Stimulated activated CD4-positive, alpha-beta T cell treated with anti-CD3 and anti-CD28 coated beads, Interleukin-2, amount 100 ng/mL, for 24 hours (primary cell): Measurements from ENCODE around the gene ZNF184.
"Not testable (repeated sequence)": the region's sequence is repeated elsewhere in the genome, so short reads cannot be mapped to it uniquely, and the experiment has no call there.

Experiments
- DNase-seq, 2 donors: peaks; one replicate each; pipeline ENCODE4 v3.0.0-alpha.2; 2020

ZNF184 gene

GRCh38 chr6:27478706-27479318 is 5.9 kb upstream of the ZNF184 start:
- peak; percentile 89 to 90 for DNase-seq

DNA sequence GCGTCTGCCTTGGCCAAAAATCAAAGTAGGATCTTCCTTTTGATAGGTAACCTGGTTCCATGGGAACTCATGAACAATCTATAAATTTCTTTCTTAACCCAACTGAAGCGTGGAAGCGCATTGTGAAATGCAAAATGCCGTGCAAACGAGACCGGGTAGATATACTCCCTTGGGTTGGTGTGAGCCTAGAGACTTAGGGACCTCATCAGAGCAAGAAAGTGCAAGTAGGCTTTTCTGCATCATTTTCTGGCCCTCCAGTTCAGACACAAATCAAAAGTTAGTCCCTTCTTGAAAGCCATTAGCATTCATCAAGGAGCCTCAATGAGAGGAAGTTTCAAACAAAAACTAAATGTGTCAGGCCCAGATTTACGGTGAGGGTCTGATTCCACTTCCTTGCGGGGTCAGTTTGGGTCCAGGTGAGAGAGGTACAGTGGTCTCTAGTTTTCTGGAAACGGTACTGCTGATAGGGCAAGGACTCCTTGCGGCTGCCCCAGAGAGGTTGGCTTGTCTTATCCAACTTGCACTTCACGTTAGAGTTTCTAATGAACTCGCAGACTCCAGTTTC is 5.3 kb upstream of the ZNF184 start:
- no peak for DNase-seq

DNA sequence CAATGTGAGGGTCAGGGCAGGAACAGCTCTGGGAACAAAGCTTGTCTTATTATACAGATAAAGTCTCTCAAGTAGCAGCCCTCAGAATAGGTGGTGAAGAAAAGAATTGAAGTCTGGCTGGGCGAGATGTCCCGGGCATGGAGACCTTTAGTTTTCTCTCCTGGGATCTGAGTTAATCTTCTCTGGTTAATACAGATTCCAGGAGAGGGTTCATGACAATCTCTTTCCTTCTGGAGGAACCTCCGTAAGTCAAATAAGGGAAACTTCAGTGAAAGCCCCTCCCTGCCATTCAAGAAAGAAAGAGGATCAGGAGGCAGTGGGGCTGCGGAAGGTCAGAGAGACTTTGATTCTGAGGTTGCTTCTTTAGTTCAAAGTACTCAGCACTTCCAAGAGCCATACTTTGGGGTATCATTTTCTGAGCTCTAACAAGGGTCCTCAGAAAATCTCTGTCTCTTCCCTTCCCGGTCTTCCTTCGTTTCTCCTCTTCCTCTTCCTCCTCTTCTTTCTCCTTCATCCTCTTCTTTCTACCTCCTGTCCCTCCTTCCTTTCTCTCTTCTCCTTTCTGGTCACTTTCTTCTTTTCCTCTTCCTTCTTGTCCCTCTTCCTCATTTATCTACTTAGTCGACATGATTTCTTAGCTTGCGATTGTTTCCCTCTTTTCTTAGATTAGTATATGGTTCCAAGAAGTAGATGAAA is 4.6 kb upstream of the ZNF184 start:
- DNase-seq = no peak

DNA sequence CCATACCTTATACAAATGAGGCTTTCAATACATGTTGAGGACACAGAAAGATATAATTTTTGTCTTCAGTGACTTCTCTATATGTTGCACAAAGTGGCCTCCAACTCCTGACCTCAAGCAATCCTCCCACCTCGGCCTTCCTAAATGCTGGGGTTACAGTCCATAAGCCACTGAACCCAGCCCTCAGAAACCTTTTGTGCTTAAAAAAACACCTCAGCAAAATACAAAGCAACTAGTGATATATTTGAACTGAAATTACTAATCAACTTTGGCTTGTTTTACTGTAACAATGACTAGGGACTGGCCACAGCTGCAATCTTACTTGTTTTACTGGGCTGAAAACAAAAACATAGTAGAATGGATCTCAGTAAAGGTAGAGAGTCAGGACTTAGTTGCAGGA is 3.2 kb upstream of the ZNF184 start:
- no peak for DNase-seq

DNA sequence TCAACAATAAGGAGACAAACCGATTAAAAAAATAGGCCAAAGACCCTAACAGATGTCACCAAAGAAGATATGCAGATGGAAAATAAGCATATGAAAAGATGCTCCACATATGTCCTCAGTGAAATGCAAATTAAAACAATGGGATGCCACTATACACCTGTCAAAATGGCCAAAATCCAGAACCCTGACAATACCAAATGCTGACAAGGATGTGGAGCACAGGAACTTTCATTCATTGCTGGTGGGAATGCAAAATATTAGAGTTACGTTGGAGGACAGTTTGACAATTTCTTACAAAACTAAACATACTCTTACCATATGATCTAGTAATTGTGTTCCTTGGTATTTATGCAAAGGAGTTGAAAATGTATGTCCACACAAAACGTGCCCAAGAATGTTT is 1.8 kb upstream of the ZNF184 start:
- no peak for DNase-seq

DNA sequence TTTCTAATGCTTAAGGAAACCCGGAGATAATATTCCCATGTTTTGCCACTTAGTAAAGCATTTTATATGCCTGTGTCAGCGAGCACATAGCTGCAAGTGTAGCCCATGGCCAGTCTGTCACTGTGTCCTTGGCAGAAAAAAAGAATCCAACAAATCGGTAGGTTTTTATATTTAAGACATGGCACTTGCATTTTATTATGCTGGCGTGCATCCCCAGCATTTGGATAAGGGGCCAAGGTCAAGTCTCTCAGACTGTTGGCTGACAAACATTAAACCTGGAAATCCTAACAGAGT is 1.2 kb upstream of the ZNF184 start:
- DNase-seq = no peak

GRCh38 chr6:27472182-27472616 is 706 bp downstream of the ZNF184 start:
- DNase-seq = peak; percentile 53 to 71

DNA sequence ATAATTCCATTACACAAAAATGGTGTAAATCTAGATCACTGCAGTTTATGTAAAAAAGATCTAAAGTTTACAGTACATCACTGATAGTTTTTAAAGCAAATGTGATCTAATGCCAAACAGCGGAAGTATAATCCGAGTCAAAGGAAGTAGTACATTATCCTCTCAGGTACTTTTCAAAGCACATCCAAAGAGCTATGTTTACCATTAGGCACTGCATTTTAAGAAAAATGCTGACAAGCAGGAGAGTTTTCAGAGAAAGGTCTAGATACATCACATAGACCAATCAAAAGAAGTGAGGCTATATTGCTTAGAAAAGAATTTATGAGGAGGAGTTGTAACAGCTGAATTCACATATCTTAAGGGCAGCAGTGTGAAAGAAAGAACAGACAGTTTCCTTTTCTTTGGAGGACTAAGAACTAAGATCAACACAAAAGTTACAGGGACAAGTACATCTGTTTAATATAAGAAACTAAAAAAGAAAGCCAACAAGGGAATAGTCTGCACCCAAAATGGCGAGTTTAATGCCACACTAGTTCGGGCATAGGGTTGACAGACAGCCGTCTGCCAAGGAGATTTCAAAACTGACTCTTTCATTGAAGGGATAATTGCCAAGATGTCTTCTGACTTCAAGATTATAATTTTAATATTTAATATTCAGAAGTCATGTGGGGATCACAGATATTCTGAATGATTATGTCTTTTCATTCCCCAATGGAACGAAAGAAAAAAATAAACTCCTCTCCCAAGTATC is 1.4 kb downstream of the ZNF184 start:
- no peak for DNase-seq

DNA sequence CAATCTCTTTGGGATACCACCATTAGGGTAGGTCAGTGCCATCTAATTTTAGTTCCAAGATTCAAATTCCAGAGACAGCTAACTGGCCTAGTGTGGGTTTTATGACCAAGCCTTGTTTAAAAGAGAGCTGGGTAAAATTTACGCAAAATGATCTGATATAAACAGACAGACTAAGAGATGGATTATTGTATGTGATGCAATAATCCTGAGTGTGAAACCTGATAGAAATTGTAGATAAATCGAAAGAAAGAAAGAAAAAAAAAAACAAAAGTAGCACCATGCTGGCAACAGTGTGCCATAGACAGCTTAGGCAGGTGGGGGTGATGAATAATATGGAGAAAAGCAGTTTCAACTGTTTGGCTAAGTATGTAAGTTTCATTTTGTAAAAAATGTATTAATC is 2.9 kb downstream of the ZNF184 start:
- DNase-seq = no peak

DNA sequence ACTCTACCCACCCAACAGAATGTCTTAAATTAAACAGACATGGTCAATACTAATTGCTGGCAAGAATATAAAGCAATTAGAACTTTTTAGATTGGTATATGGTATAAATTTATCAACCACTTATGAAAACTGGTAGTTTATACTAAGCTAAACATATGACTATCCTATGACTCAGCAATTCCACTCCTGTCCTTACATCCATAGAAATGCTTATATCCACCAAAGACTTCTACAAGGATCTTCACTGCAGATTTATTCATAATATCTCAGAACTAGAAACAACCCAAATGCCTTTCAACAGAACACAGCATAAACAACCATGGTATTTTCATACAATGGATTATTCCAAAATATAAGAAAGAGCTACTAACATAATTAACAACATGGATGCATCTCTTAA is 4.6 kb downstream of the ZNF184 start:
- DNase-seq = no peak

DNA sequence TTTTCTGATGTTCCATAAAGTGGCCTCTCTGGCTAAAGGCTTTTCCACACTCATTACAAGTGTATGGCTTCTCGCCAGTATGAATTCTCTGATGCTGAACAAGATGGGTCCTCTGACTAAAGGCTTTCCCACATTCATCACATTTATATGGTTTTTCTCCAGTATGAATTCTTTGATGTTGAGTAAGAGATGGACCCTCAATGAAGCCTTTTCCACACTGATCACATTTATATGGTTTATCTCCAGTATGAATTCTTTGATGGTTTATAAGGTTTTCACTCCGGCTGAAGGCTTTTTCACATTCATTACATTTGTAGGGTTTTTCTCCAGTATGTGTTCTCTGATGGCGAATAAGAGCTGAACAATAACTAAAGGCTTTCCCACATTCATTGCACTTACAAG is 20.4 kb downstream of the ZNF184 start:
- no peak for DNase-seq

DNA sequence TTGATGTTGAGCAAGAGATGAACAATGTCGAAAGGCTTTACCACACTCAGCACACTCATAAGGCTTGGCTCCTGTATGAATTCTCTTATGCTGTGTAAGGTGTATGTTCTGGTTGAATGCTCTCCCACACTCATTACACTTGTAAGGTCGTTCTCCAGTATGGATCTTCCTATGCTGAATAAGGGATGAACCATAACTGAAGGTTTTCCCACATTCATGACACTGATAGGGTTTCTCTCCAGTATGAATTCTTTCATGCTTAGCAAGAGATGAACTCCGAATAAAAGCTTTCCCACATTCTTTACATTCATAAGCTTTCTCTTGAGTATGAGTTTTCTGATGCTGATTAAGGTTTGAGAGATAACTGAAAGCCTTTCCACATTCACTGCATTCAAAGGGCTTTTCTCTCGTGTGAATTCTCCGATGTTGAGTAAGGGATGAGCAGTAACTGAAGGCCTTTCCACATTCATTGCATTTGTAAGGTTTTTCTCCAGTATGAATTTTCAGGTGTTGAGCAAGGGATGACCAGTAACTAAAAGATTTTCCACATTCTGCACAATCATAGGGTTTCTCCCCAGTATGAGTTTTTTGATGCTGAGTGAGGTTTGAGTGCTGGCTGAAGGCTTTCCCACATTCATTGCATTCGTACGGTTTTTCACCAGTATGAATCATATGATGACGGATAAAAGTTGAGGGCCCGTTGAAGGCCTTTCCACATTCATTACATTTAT is 21.1 kb downstream of the ZNF184 start:
- DNase-seq = no peak

- no peak for DNase-seq
These were observed 24.4 kb downstream of the ZNF184 start for GRCh38 chr6:27448456-27448855.

DNA sequence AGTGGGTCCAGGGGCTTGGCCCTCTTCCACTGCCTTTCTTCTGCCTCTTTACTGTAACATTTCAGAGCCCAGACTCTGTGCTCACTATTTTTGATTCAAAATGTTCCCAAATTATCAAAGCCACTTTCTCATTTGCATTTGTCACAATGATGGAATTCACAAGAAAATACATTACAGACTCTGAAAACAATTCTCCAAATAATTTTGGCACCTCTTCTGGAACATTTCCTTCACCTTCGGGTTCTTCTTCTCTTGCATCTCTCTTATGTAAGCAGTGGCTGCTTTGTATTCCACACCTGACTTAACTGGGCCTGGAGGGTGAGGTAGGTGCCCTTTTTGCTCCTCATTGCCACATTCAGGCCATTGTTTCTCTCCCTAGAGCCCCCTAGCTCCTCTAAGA is 30.0 kb downstream of the ZNF184 start:
- DNase-seq = no peak

DNA sequence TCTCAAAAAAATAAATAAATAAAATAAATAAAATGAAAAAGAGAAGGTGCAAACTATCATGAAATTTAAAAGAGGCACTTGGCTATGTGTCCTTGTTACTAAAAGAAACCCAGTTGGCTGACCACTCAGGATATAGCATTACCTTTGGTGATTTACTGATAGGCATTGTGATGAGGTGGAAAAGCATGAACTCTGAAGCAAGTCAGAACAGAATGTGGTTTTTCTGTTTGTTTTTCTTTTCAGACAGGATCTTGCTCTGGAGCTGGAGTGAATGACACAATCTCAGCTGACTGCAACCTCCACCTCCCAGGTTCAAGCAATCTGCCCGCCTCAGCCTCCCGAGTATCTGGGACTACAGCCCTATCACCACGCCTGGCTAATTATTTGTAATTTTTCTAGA is 31.9 kb downstream of the ZNF184 start:
- no peak for DNase-seq

DNA sequence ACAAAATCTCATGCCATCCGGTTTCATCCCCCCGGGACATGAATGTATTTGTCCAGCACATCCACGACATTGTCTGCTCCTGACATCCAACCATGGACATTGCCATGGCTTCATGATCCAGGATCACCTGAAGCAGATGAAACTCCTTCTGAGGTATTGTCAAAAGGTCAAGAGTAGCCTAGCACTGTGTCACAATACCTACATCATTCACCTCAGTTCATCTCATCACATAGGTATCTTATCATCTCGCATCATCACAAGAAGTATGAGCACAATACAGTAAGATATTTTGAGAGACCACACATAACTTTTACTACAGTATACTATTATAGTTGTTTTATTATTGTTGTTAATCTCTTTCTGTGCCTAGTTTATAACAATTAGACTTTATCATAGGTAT is 33.5 kb downstream of the ZNF184 start:
- DNase-seq = no peak

- no peak for DNase-seq
These were observed 39.2 kb downstream of the ZNF184 start for GRCh38 chr6:27433714-27434113.

DNA sequence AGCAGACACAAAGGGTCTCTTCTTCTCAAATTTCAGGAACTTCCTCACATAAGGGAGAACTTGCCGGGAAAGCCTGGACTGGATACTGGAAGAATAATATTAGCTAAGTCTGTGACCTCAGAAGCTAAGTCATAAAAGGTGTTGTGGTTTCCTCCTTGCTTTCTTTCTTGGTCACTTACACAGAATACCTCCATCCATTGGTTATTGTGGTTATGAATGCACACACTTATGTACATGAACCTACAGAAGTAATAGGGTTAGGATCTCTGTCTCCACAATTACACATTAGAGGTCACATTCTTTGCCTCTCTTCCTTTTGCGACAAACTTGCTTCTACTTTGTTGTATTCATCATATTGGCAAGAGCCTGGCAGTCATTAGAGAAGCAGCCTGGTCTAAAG is 43.9 kb downstream of the ZNF184 start:
- DNase-seq = no peak

GRCh38 chr6:27428502-27428901 is 44.4 kb downstream of the ZNF184 start:
- DNase-seq = no peak

DNA sequence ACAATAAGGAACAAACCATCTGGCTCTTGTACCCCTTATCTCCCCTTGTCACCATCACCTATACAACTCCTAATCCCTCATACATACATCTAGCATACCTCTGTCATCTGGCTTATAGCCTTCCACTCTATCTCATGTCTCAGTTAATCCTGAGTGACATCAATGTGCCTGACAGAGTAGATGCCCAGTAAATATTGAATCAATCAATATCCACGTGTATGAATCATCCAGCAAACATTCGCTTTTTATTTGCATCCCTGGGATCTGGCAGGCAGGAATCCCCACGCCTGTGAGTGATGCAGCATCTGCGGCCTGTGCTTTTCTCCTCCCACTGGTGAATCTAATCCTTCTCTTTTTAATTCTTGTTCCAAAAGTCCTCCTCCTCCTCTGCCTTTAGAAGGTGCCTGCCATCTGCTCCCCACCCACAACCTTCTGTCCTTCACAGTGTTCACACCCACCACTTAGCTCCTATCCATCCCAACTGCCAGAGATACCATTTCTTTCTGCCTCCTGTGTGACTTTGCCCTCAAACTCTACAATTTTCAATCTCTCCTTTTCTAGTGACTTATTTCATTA is 46.8 kb downstream of the ZNF184 start:
- DNase-seq = no peak

- not testable (repeated sequence) for DNase-seq
These were observed 48.1 kb downstream of the ZNF184 start for GRCh38 chr6:27424851-27425250.

DNA sequence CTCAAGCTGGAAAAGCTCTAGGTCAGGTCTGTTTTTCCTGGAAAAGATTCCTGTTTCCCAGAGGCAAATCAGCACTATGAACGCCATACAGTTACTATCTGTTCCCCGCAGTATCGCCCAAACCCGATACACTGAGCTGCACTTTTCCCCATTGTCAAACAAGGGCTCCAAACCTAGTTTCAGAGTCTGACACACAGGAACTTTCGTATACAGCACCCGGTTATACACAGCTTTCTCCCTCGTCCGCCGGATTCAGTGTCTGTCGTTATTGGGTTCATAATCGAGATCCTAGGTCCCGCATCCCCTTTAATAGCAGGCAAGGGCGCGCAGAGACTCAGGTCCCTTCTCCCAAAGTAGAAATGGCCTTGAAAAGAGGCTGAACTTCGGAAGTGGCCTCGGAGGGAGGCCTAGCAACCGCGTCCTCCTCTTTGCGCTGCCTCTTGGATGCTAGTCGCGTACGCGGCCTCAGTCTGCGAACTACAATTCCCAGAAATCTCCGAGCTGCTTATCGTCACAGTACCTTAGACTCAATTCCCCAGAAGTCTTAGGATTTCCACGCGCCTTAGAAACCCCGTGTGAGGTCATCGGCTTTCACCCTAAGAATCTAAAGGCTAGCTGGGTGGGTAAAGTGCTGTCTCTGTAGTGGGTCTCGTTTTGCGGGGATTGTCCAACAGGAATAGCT is 50.1 kb downstream of the ZNF184 start:
- DNase-seq = no peak
